NCI-H2171 (cell line): ENCODE results near the gene PLPPR1.
A peak's percentile ranks its signal among the peaks of the same experiment; 100 is the strongest.

ENCODE experiments used
- DNase-seq: peaks from one replicate; lab custom pipeline; 2025; lab: John Stamatoyannopoulos, UW

PLPPR1 gene

GRCh38 chr9:101047848-101048397 lies 19.4 kb downstream of the PLPPR1 start:
- DNase-seq, result no peak

DNA sequence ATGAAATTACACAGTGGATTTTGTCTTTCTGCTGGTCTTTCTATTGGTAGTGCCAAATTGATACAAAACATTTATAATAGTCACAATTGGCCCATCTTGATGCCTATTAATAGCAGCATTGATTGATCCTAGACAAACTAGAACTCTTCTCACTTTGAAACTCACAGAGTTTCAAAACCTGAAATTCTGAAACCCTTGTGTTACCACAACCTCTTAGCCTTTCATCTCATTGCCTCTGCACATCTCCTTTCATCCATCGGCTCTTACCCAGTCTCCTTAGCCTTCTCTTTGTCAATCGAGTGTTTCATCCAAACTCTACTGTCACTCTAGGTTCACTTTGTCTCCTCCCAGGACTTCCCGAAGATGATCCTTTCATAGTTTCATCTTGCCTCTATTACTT lies 22.1 kb downstream of the PLPPR1 start:
- DNase-seq, result no peak

GRCh38 chr9:101054657-101055056 lies 26.1 kb downstream of the PLPPR1 start:
- DNase-seq, result no peak

GRCh38 chr9:101055516-101055915 lies 27.0 kb downstream of the PLPPR1 start:
- DNase-seq, result no peak

- no peak for DNase-seq
These were observed 34.2 kb downstream of the PLPPR1 start for GRCh38 chr9:101062686-101063085.

DNA sequence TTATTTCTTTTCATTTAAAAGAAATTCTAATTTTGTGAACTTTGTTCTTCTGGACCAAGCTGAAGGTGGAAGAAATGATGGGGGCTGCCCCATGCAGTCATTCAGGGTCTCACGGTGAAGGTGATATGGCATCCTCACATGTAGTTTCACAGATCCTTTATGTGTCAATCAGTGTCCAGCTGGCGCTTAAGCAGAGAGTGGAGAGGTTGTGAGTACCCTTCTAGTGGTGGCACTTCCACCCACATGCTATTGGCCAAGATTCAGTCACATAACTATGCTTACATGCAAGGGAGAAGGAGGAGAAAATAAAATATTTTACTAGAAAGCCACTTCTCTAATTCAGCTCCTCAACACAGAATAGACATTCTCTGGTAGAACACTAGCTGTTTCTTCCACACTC lies 34.7 kb downstream of the PLPPR1 start:
- no peak for DNase-seq

GRCh38 chr9:101064206-101064605 lies 35.7 kb downstream of the PLPPR1 start:
- no peak for DNase-seq

GRCh38 chr9:101065930-101066329 lies 37.4 kb downstream of the PLPPR1 start:
- DNase-seq, result no peak

DNA sequence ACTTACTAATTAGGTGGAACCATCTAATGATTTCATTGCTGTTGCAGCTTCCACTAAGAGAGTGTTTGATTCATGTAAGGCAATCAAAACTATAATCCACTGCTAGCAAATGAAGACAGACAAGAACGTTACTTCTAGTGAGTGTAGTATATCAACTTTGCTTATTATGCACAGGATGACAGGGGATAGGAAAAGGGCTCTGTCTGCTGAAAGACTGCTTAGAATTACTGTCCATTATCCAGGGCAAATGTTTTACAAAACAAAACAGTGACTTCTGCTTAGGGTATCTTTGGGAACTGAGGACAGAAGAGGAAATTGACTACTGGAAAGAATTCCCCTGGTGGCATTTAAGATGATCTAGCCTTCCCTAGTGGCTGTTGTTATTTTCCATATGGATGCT lies 40.2 kb downstream of the PLPPR1 start:
- DNase-seq, result no peak

GRCh38 chr9:101072259-101072658 lies 43.7 kb downstream of the PLPPR1 start:
- no peak for DNase-seq

DNA sequence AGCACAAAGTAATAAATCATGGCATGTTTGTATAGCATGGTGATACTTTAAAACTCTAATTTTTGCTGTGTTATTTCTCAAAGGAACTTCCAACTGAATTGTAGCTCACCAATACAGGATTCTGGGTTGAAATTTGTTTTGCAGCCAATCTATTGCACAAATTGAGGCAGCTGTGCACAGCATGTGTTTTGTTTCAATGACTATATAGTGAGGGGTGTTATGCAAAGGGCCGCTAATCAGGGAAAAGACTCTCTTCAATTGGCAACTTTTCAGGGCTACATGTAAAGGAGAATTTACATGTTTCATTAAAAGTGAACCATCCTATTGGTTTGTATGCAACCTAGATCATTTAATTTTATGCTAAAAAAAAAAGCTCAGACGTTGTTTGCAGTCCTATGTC lies 44.6 kb downstream of the PLPPR1 start:
- no peak for DNase-seq

GRCh38 chr9:101081641-101082040 lies 53.1 kb downstream of the PLPPR1 start:
- DNase-seq, result no peak

- no peak for DNase-seq
These were observed 55.1 kb downstream of the PLPPR1 start for GRCh38 chr9:101083448-101084202.

DNA sequence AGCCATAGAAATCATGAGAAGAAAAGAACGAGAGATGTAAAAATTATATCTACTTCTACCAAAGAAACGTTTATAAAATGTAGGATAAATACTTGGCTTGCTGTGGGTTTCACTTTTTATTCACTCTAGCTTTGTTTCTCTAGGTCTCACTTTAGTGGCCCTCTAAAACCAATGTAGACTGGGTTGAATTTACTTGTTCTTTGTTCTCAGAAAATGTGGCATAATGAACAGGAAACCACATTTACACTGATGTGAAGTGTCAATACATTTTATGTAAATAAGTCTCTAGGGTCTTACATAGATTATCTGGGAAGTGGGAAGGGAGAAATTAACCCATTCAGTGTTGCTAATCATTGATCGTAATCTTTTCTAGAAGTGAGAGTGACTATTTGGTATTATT lies 58.9 kb downstream of the PLPPR1 start:
- no peak for DNase-seq

DNA sequence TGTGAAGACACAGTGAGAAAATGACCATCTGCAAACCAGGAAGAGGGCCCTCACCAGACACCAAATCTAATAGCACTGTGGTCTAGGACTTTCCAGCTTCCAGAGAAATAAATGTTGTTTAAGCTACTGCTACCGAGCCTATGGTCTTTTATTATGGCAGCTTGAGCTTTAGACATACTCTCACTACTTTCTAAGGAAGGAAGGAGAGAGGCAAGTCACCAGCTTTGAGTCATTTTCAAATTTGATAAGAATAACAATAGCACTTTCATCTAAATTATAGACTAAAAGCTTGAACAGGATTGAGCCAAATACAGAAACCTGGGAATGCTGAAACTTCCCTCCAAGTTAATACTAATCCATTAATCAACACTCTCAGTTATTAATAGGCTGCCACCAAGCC lies 64.4 kb downstream of the PLPPR1 start:
- DNase-seq, result no peak

- no peak for DNase-seq
These were observed 65.1 kb downstream of the PLPPR1 start for GRCh38 chr9:101093620-101094019.

DNA sequence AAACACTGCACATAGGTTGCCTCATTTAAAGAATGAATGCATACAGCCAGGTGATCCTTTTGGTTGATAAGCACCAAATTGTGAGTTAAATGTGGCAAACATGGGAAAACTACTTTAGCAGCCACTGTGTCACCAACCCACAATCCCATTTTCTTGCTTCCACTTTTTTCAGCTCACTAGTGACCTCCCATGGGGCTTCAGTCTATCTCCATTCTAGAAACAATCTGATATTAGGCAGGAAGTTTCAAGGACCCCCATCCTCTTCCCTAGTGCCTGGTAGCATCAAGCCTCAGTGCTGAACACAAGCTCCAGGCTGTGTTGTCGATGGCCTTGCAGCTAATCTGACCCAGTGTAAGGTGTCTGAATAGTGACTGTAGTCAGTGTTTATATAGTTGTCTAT lies 66.2 kb downstream of the PLPPR1 start:
- no peak for DNase-seq

DNA sequence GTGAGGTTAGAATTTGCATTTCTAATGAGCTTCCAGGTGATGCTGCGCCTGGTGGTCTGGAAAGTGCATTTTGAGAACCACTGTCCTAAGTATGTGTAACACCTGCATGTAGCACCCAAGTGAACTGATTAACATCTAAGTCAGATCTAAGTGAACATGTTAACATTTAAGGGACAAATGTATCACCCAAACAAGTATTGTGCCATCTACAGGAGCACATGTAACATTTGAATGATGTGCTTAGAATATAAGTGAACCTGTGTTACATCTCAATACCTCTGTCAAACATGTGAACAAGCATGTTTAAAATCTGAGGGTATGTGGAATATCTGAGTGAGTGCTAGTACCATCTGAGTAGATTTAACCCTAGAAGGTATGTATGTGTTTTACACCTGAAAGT lies 68.7 kb downstream of the PLPPR1 start:
- DNase-seq, result no peak

- DNase-seq, result no peak
These were observed 69.9 kb downstream of the PLPPR1 start for GRCh38 chr9:101098392-101098791.

- DNase-seq, result no peak
These were observed 85.8 kb downstream of the PLPPR1 start for GRCh38 chr9:101114317-101114716.

- DNase-seq, result no peak
These were observed 86.6 kb downstream of the PLPPR1 start for GRCh38 chr9:101115102-101115501.

- no peak for DNase-seq
These were observed 88.6 kb downstream of the PLPPR1 start for GRCh38 chr9:101117161-101117560.

- peak; percentile 54 for DNase-seq
These were observed 90.8 kb downstream of the PLPPR1 start for GRCh38 chr9:101119206-101119819.
